NB4 (cell line): ENCODE measurements around the gene SASH1.

Experiments
- TF ChIP-seq, protein P1 (sequence below): IDR thresholded peaks from one replicate; pipeline ENCODE4 v1.5.1; 2012; ENCODE audit warnings: low read depth, low read length
- TF ChIP-seq, protein P2 (sequence below): IDR thresholded peaks from 2 replicates; pipeline ENCODE4 v1.6.1; 2011; ENCODE audit warnings: low read depth, low read length

GRCh38 chr6:148322704-148323103, 19.9 kb upstream of the SASH1 start:
- TF ChIP-seq, protein P1, sequence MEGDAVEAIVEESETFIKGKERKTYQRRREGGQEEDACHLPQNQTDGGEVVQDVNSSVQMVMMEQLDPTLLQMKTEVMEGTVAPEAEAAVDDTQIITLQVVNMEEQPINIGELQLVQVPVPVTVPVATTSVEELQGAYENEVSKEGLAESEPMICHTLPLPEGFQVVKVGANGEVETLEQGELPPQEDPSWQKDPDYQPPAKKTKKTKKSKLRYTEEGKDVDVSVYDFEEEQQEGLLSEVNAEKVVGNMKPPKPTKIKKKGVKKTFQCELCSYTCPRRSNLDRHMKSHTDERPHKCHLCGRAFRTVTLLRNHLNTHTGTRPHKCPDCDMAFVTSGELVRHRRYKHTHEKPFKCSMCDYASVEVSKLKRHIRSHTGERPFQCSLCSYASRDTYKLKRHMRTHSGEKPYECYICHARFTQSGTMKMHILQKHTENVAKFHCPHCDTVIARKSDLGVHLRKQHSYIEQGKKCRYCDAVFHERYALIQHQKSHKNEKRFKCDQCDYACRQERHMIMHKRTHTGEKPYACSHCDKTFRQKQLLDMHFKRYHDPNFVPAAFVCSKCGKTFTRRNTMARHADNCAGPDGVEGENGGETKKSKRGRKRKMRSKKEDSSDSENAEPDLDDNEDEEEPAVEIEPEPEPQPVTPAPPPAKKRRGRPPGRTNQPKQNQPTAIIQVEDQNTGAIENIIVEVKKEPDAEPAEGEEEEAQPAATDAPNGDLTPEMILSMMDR: no peak
- TF ChIP-seq, protein P2, sequence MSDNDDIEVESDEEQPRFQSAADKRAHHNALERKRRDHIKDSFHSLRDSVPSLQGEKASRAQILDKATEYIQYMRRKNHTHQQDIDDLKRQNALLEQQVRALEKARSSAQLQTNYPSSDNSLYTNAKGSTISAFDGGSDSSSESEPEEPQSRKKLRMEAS: no peak
